SH-SY5Y (cell line): ENCODE results near the gene NAT9.

ENCODE experiments used
- GATA2 ChIP-seq: IDR thresholded peaks from 2 replicates; pipeline ENCODE4 v1.6.1; 2011; ENCODE audit warnings: mild to moderate bottlenecking, low read depth, low read length
- GATA3 ChIP-seq: IDR thresholded peaks from 2 replicates; pipeline ENCODE4 v1.6.1; 2011; ENCODE audit warnings: low read depth, mild to moderate bottlenecking, low read length, moderate library complexity

GRCh38 chr17:74815550-74816370, 39.6 kb upstream of the NAT9 start:
- TF ChIP-seq GATA3 (no peak), GATA2 (no peak)
